GM19397 (cell line): ENCODE data around the gene OR1J4.
"Not testable (repeated sequence)": the region's sequence is repeated elsewhere in the genome, so short reads cannot be mapped to it uniquely, and the experiment has no call there.

Experiments
- ATAC-seq: cut with Tn5 transposase; IDR thresholded peaks from one replicate; pipeline ENCODE4 v1.9.1; 2021; ENCODE audit warnings: mild to moderate bottlenecking, moderate library complexity; ENCODE audit not compliant: unreplicated experiment

OR1J4 gene, protein sequence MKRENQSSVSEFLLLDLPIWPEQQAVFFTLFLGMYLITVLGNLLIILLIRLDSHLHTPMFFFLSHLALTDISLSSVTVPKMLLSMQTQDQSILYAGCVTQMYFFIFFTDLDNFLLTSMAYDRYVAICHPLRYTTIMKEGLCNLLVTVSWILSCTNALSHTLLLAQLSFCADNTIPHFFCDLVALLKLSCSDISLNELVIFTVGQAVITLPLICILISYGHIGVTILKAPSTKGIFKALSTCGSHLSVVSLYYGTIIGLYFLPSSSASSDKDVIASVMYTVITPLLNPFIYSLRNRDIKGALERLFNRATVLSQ

DNA sequence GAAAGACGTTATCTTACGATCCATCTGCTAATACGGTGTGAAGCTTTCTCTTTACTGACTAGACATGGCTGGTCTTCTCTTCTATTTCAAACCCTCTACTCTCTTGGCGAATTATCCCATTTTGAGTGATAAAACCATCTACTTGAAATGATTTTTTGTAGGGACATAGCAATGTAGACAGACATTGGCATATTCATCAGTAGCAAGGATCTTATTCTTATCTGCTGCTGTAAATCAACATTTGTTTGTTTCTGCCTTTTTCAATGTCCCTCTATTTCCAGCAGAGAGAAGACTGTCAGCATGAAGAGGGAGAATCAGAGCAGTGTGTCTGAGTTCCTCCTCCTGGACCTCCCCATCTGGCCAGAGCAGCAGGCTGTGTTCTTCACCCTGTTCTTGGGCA is at the start of gene OR1J4:
OR1J4 (plus strand) TSS at position 301 of the 400 bp plus-strand sequence; CDS start at position 301, 0 bp downstream.
- ATAC-seq = no peak

DNA sequence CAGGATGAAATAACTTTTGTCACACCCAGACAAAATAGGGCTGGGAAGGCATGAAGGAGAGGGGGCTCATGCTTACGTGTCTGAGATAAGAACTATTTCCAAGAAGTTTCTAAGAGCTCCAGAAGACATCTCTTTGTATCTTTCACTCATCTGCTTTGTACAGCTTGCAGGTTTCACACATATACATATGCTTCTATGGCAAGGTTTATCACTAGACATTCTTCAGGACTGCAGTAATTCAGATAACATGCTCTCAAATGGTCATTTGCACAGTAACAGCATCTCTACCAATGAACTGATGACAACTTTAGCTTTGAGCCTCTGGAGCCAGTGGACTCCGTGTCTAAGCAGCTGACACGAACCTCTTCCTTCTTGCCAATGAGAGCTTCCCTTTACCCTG is 44.4 kb upstream of the OR1J4 start:
- no peak for ATAC-seq

DNA sequence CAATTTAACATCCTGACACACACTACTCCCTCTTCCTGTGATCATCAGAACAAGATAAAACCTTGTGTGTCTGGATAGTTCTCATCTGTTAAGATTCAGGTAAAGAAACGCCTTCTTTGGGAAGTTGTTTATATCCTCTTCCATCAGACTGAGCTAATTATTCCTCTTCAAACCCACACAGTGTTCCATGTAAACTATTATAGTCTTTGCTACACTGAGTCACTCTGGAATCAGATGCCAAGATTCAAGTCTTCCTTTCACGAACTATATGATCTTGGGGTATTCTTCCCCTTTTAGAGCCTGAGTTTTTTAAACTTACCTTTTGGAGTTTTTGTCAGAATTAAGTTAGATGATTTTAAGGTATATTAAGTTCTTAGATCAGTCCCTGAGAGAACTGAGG is 43.2 kb upstream of the OR1J4 start:
- no peak for ATAC-seq

DNA sequence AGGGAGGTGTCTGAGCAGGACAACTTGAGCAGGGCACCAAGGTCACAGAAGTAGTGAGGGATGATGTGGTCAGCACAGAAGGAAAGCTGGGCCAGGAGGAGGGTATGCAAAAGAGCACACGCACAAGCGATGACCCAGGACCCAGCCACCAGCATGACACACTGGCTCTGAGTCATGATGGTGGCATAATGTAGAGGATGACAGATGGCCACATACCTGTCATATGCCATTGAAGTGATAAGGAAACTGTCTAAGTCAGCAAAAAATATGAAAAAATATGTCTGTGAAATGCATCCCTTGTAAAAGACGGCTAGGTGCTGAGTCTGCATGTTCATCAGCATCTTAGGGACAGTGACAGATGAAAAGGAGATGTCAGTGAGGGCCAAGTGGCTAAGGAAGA is 41.6 kb upstream of the OR1J4 start:
- ATAC-seq = no peak

DNA sequence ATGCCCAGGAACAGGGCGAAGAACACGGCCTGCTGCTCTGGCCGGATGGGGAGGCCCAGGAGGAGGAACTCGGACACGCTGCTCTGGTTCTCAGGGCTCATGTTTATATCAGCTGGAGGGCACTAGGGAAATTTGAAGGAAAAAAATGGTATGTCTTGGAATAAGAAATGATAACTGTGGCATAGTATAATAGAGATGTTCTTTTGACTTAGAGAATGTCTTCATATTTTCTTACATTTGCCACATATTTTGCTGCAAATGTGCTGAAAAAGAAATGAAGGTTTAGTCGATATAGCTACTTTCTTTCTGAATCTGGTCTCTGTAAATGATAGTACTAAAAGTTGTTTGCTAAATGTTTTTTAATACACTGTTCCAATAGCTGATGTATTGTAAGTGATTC is 41.1 kb upstream of the OR1J4 start, which contains the start of gene OR1J1:
OR1J1 (minus strand) TSS at position 101 of the 400 bp plus-strand sequence; CDS start at position 101, 0 bp downstream.
- no peak for ATAC-seq

DNA sequence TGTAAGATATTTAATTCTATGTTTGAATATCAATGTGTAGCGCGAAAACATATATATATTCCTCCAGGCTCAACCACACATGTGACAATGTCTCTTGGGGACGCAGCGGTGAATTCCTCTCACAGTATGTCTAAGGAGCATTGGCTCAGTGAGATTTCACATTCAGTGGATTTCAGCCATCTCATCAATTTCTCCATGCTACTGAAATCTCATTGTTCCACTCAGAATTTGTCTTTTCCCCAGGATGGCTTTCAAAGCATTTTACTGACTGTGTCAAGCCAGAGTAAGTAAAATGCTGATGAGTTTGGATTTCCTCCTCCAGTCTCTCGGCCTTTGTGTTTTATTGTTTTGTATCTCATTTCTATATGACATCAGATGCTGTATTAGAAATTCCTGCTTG is 39.9 kb upstream of the OR1J4 start:
- ATAC-seq = no peak

DNA sequence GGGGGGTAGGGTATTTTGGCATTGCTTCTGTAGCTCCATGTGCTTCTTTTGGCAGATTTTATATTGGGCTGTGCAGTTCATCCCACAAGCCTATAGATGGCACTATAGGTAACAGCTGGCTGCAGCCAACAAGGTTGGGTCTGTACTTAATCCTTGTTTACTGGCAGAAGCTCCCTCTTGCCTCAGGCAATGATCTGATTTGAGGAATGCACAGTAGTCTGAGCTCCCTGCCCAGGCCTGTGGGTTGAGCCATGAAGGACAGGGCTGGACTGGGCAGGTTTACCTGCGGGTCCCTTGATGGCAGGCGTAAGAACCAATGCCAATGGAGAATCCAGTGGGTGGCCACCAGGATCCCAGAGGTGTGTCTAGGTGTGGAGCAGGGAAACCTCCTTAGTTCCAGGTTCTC is 20.1 kb upstream of the OR1J4 start:
- no peak for ATAC-seq

DNA sequence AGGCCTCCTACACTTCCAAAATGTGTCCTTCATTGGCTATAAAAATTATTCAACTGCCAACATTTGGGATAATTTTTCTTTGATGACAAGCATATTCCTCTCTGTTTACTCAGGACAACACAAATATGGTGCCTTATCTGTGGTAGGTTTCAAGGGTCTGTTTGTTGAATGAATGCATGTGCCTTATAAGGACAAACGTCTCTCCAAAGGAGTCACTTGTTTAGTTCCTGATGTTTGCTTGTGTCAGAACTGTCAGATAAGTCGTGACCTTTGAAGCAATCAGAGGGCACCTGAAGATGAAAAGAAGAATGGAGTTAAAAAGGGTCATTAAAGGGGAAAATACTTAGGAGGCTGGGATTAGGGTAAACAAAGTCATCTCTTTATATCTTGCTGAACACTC is 12.0 kb upstream of the OR1J4 start:
- no peak for ATAC-seq

DNA sequence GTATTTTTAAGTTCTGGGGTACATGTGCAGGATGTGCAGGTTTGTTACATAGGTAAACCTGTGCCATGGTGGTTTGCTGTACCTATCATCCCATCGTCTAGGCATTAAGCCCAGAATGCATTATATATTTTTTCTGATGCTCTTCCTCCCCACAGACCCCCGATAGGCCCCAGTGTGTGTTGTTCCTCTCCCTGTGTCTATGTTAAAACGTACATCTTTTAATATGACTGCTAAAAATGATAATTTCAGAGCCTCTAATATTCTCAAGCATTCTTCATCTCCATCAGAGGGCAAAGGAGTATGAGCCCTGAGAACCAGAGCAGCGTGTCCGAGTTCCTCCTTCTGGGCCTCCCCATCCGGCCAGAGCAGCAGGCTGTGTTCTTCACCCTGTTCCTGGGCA is 8.4 kb upstream of the OR1J4 start, which contains the start of gene OR1J2:
OR1J2 (plus strand) TSS at position 301 of the 400 bp plus-strand sequence; CDS start at position 301, 0 bp downstream.
- no peak for ATAC-seq

DNA sequence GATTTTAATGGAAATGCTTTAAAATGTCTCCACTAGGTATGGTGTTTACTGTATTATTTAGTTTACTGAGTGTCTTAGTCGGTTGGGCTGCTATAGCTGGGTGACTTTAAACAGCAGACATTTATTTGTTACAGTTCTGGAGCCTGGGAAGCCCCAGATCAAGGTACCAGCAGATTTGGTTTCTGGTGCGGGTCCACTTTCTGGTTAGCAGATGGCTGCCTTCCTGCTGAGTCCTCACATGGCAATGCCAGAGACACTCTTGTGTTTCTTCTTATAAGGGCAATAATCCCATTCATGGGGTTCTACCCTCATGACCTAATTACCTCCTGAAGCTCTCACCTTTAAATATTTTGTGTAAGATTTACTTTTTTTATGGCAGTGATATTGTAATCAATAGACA is 715 bp upstream of the OR1J4 start:
- no peak for ATAC-seq

DNA sequence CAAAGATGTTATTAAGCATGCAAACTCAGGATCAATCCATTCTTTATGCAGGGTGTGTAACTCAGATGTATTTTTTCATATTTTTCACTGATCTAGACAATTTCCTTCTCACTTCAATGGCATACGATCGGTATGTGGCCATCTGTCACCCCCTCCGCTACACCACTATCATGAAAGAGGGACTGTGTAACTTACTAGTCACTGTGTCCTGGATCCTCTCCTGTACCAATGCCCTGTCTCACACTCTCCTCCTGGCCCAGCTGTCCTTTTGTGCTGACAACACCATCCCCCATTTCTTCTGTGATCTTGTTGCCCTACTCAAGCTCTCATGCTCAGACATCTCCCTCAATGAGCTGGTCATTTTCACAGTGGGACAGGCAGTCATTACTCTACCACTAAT is 435 bp downstream of the OR1J4 start:
- ATAC-seq = no peak

DNA sequence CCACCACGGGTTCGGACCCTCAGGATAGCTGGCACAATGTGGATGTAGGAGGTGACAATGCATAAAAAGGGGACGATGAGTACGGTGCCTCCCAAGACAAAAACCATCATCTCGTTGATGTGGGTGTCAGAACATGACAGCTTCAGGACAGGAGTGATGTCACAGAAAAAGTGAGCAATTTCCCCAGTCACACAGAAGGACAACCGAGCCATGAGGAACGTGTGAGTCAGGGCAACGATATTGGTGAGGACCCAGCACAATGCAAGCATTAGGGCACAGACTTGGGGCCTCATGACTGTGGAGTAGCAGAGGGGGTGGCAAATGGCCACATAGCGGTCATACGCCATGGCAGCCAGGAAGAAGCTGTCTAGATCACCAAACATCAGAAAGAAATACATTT is 7.7 kb downstream of the OR1J4 start:
- no peak for ATAC-seq

DNA sequence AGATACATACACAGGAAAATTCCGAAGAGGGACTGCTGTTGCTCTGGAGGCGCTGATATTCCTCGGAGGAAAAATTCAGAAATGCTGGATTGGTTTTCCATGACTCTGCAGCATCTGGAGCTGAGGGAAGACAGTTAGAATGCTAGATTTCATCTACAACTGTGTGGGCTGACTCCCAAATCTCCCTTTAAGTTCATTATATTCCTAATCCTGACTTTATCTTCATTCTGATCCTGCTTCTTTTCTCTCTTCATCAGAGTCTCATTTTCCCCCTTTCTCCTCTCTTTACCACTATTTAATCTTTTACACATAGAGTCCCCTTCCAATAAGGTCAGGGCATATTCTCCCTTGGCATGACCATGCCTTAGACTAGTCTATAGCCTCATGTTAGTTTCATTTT is 8.3 kb downstream of the OR1J4 start, which contains the start of gene OR1N1:
OR1N1 (minus strand) TSS at position 101 of the 400 bp plus-strand sequence; CDS start at position 101, 0 bp downstream.
- no peak for ATAC-seq

DNA sequence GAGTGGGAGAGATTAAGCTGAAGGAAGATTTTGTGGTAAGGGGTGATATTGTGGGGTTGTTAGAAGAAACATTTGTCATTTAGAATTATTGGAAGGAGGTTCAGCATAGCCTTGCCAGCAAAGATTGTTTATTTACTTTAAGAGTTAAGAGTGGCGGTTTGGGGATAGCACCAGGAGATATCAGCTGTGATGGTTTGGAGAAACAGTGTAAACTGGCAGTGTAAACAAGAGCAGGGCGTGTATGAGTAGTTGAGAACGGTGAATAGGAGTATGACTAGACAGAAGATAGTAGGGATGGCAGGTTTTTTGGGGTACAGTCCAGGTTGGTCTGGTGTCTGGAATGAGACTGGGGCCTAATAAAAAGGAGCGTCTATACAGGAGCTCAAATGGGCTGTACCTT is 12.2 kb downstream of the OR1J4 start:
- ATAC-seq = not testable (repeated sequence)

DNA sequence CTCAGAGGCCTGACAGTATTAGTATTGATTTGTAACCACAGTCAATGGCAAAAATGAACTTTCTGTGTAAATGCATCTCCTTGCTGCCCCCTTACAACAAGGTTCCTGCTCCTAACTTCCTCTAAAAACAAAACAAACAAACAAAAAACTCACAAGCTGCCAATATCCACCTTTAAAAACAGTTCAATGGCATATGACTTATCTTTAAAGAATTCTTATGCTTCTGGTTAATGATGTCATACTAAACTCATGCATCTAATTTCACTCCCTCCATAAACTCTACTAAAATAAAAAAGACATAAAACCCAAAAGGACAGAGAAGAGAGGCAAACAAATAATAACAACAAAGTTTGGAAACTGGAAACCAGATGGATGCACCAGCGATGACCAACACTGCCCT is 17.2 kb downstream of the OR1J4 start:
- no peak for ATAC-seq

DNA sequence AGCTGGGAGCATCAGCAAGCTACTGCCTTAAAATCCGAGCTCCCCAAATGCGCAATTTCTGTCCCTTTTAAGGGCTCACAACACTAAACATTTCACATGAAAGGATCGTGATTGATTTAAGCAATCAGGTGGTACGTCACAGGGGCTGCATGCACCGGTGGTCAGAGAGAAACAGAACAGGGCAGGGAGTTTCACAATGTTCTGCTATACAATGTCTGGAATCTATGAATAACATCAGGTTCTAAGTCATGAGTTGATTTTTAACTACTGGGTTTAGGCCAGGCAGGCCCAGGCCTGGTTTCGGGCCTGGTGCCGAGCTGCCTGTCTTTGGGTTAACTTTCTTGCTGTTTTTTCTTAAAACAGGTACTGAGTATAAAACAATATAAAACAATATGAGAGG is 18.1 kb downstream of the OR1J4 start:
- ATAC-seq = not testable (repeated sequence)

DNA sequence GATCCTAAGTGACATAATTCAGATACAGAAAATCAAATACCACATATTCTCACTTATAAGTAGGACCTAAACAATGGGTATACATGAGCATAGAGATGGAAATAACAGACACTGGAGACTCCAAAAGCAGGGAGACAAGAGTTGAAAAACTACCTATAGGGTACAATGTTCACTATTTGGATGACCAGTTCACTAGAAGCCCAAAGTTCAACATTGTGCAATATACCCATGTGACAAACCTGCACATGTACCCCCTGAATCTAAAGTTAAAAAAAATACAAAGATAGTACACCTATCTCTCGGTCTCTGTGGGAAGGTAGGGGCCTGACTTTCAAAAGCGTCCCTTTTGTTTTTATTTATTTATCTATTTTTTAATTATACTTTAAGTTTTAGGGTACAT is 19.8 kb downstream of the OR1J4 start:
- no peak for ATAC-seq

DNA sequence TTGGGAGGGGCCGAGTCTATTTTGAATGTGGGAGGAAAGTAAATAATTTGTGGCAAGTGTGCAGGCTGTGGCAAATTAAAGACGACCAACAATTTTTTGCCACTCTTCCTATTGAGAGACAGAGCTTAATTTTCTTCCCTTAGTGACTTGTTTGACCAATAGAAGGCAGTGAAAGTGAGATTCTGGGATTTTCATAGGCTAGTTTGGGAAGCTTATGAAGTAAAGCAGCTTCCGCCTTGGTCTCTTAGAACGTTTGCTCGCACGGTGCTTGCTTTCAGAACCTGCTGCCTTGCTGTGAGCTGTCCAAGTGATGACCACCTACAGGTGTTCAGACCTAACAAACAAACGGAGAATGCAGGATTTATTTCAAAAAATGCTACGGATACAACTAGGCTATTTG is 27.3 kb downstream of the OR1J4 start:
- ATAC-seq = no peak

DNA sequence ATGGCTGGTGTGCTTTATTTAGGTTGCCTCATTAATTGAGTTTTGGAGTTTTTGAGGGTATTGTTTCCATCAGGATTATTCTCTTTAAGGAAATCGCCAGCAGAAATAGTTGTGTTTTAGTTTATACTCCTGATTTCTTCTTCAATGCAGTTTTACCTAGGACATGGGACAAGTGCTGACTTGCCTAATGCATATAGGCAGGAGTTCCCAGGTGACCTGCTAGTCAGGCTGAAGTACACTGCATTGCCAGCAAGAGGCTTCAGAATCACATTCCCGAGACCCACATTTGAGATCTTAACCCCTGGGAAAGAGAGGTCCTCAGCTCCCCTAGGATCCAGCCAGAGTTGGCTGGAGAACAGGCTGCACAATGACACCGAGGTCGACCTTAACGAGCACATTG is 32.4 kb downstream of the OR1J4 start:
- no peak for ATAC-seq

DNA sequence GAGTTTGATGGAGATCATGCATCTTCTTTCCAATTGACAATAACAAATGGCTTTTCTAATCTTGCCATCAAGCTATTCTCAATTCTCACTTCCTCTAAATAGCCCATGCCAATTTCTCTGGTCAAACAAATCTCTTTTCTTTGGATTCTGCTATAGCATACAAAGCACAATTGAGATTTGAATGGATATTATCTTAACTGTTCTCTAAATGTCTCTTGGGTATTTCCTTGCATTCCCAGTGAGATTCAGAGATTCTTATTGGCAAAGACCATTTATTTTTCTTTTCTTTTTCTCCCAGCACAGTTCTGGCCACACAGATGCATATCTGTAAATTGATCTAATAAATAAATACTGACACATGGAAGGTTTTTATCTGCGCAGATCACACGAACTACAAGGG is 33.9 kb downstream of the OR1J4 start, which contains the start of gene OR1N2:
OR1N2 (plus strand) TSS at position 301 of the 400 bp plus-strand sequence. CDS start 100 bp downstream, outside the sequence.
- ATAC-seq = no peak

DNA sequence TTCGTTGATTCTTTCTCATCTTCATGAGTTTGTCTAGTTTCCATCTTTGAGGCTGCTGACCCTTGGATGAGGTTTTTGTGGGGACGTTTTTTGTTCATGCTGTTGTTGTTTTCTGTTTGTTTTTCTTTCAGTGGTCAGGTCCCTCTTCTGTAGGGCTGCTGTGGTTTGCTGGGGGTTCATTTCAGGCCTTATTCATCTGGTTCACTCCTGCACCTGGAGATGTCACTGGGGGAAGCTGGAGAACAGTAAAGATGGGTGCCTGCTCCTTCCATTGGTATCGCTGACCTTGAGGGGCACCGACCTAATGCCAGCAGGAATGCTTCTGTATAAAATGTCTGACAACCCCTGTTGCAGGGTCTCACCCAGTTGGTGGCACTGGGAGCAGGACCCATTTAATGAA is 42.5 kb downstream of the OR1J4 start:
- ATAC-seq = no peak

DNA sequence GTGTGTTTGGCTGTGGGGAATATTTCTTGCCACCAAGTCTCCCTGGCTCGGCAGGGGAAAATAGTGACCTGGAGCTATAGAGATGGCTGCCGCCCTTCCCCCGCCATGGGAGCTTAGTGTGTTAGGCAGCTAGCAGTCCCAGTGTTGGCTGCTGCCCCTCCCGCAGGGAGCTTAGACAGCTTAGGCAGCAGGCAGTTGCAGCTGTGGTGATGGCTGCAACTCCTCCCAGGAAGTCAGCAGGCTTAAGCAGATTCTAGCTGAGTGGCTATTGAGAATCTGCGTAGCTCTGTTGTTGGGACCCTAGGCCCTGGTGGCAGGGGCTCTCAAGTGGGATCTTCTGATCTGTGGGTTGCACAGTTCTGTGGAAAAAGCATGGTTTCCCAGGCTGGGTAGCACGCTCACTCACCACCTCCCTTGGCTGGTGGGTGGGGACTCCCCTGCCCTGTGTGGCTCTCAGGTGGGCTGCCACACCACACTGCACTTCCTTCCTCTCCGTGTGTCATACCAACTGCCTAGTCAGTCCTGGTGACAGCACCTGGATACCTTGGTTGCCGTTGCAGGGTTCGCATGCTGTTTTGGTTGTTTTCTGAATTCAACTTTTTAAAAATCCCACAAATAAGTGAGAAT is 43.3 kb downstream of the OR1J4 start:
- no peak for ATAC-seq
